Heart left ventricle (tissue), 16 donors: Measurements from ENCODE around the gene PODXL2. TPM values are rescaled to one million over a fixed set of nuclear protein-coding genes. Genes with fewer than 3 reads are reported as not detected.

Source experiments
- ATAC-seq, 4 donors: fragments of 200-7000 bp; cut with Tn5 transposase; one replicate each; pipeline ENCODE4 v1.9.1; 2020 to 2022; ENCODE audit warnings: moderate library complexity in 4 of 4, mild to moderate bottlenecking in 3 of 4, moderate number of reproducible peaks in 1 of 4
- DNase-seq, 5 donors: peaks; one replicate each; pipeline ENCODE4 v3.0.0-alpha.2; 2020
- H3K27ac ChIP-seq, 12 donors: fragments of 200-600 bp; sonication (generic) in 4 of 12; one replicate each; pipeline versions ENCODE4 v1.5.0 to v1.8.0; 2016 to 2022; ENCODE audit warnings: mild to moderate bottlenecking in 2 of 12
- H3K27me3 ChIP-seq, 9 donors: fragments of 200-600 bp; sonication (generic) in 2 of 9; one replicate each; pipeline versions ENCODE4 v1.5.1 to v1.8.0; 2016 to 2022; ENCODE audit warnings: mild to moderate bottlenecking in 3 of 9
- H3K36me3 ChIP-seq, 9 donors: fragments of 200-600 bp; sonication (generic) in 2 of 9; one replicate each; pipeline versions ENCODE4 v1.5.0 to v1.8.0; 2018 to 2022; ENCODE audit warnings: mild to moderate bottlenecking in 2 of 9
- H3K4me1 ChIP-seq, 12 donors: fragments of 200-600 bp; sonication (generic) in 4 of 12; one replicate each; pipeline versions ENCODE4 v1.5.0 to v1.8.0; 2016 to 2022; ENCODE audit warnings: mild to moderate bottlenecking in 3 of 12
- H3K4me3 ChIP-seq, 12 donors: fragments of 200-600 bp; sonication (generic) in 4 of 12; one replicate each; pipeline versions ENCODE4 v1.5.0 to v1.8.0; 2017 to 2022; ENCODE audit warnings: mild to moderate bottlenecking in 9 of 12, moderate library complexity in 4 of 12
- H3K9me3 ChIP-seq, 12 donors: fragments of 200-600 bp; sonication (generic) in 4 of 12; one replicate each; pipeline versions ENCODE4 v1.5.0 to v1.8.0; 2016 to 2022; ENCODE audit warnings: mild to moderate bottlenecking in 1 of 12
- CTCF ChIP-seq, 12 donors: fragments of 200-600 bp; sonication (generic) in 4 of 12; IDR thresholded peaks; one replicate each; pipeline versions ENCODE4 v1.5.0 to v1.8.0; 2018 to 2022; ENCODE audit warnings: antibody characterized with exemption in 12 of 12, mild to moderate bottlenecking in 5 of 12
- POLR2A ChIP-seq, 2 donors: fragments of 450-650 bp; IDR thresholded peaks; one replicate each; pipeline ENCODE4 v1.6.1; 2017; ENCODE audit warnings: antibody characterized with exemption in 2 of 2, mild to moderate bottlenecking in 2 of 2, moderate library complexity in 2 of 2
- WGBS, 4 donors: extraction: QIAGEN DNeasy Blood & Tissue Kit in 2 of 4; methylation state at CpG; one replicate each; pipeline versions ENCODE4 v1.1.5 to v1.1.7; 2013 to 2018; 5-methylcytosine and 5-hydroxymethylcytosine counted together
- intact Hi-C, 10 donors: fragments of 100-400 bp; cut with DNase I; formaldehyde crosslinking; loops; one replicate each; pipeline versions ENCODE4 v1.11.1 to v1.14.2; 2022
- long read RNA-seq, 3 donors: library from polyadenylated mRNA; unstranded; transcript quantifications; one replicate each; pipeline ENCODE4 v2.0.0, GENCODE V29; 2020 to 2021
- polyA plus RNA-seq, 2 donors: library from polyadenylated mRNA; stranded (reverse); fragments of 200-250 nt; gene quantifications; one replicate each; pipeline ENCODE4 v1.2.3, GENCODE V29; 2013
- total RNA-seq, 9 donors: library from RNA; depleted of rRNA in 2 of 9; stranded (reverse); fragments of >200 nt in 2 of 9; fragmentation: NEBNext Ultra II Directional in 3 of 9; extraction: Animal tissue kit (Norgen Biotek cat#: 25700) in 3 of 9; gene quantifications; one replicate each; pipeline versions ENCODE4 v1.1.0 to v1.2.4, GENCODE V29; 2016 to 2023
- donor health status: ischemic (EF 13 %, LVEDD 7.1; RV severe dilation, severe dysfunction).
- donor health status: healthy with polysubstance abuse.
- donor health status: DM: no; HTN: yes; CAD: no.
- donor health status: DM: no; HTN: no; CAD: no.
- donor health status: ischemic (EF 25% LVEDD 6.9; RV normal size, moderate dysfunction).
- donor health status: ischemic (EF 25% LVEDD 5.7; RV mildly dilated, moderate dysfunction).
- donor health status: healthy.
- donor health status: DM: yes; HTN: yes; CAD: no.
- donor health status: ischemic (EF 35%, LVEDD 5.7; RV mildly dilated, moderate dysfunction).
- donor health status: nonischemic (EF 11% LVEDD 7.7; RV severe dilation, severe dysfunction).
- donor health status: DM: yes; HTN: yes; CAD: no.
- donor health status: PGD.
- donor health status: ischemic (EF 29% LVEDD 5.4; RV normal size, mild dysfunction).
- donor health status: nonischemic (EF 23%, LVEDD 6.1; RV moderate dilation, normal function).

Gene PODXL2
- total RNA-seq (1 to 10 TPM in 8 of 9 donors, under 1 TPM in 1; 1.00 to 4.1 (median 2.1) TPM), polyA plus RNA-seq (1 to 10 TPM in 1 of 2 donors, under 1 TPM in 1; 0.72 to 3.2 TPM)
- long read RNA-seq, donor 1, partial matches to known transcripts: 0 of 5 reads
- long read RNA-seq, donor 1, other reads (novel, unspliced or antisense): 1 of 5 reads
- long read RNA-seq, donor 2: 0 reads
- long read RNA-seq, donor 3, partial matches to known transcripts: 3 of 5 reads
- long read RNA-seq, donor 3, other reads (novel, unspliced or antisense): 0 of 5 reads

GRCh38 chr3:127628788-127629466 is at the start of gene PODXL2:
Gene PODXL2 (plus strand): TSS chr3:127629185. CDS start chr3:127629220, 35 bp downstream.
- Histone ChIP-seq H3K36me3 (no peaks in the 10 kb centered on the region), H3K4me3 (peak within 1 kb of the TSS in 11 of 12 donors; percentile 31 to 64 (median 58)), H3K27ac (no peak within 1 kb of the TSS), H3K9me3 (no peaks in the 10 kb centered on the region), H3K27me3 (peaks cover 0 to 19% (median 0%) of the 10 kb centered on the region in 9 donors), H3K4me1 (peaks cover 0 to 15% (median 11%) of the 10 kb centered on the region in 12 donors)
- intact Hi-C loops: no loop called here
- ATAC-seq: peak in 3 of 4 donors; percentile 80 to 84 (median 83)
- DNase-seq: peak in 4 of 5 donors; percentile 49 to 66 (median 56)
- TF ChIP-seq POLR2A (IDR thresholded peaks at IDR 0.05): no peak
- TF ChIP-seq CTCF (IDR thresholded peaks at IDR 0.05): no peak
- 2 to 20% (median 7%) methylated on average over 22 to 105 of the region's 105 CpGs for WGBS, 4 donors

- Histone ChIP-seq H3K4me1 (peaks cover 0 to 27% (median 6%) of the 10 kb centered on the region in 12 donors), H3K27me3 (no peaks in the 10 kb centered on the region), H3K27ac (no peak overlapping the region), H3K9me3 (no peaks in the 10 kb centered on the region), H3K36me3 (peaks cover 0 to 38% (median 13%) of the 10 kb centered on the region in 9 donors), H3K4me3 (no peak overlapping the region)
- TF ChIP-seq POLR2A (IDR thresholded peaks at IDR 0.05) (no peak), CTCF (IDR thresholded peaks at IDR 0.05) (no peak)
- 81 to 88% (median 83%) methylated on average over 6 to 11 of the region's 11 CpGs for WGBS, 4 donors
- no peak for ATAC-seq
- DNase-seq: peak in 1 of 5 donors; percentile 26
- intact Hi-C loops: no loop called here
These were observed 48.5 kb upstream of the PODXL2 start for GRCh38 chr3:127580327-127581060.

- ATAC-seq: no peak
These were observed 44.3 kb upstream of the PODXL2 start for GRCh38 chr3:127584734-127585133.

More at GRCh38 chr3:127584734-127585133, 44.3 kb upstream of the PODXL2 start:
- H3K4me1 ChIP-seq: peaks cover 0 to 65% (median 33%) of the 10 kb centered on the region in 12 donors
- TF ChIP-seq CTCF (IDR thresholded peaks at IDR 0.05) (no peak), POLR2A (IDR thresholded peaks at IDR 0.05) (no peak)
- H3K4me3 ChIP-seq: no peak overlapping the region
- intact Hi-C loops: no loop called here
- H3K9me3 ChIP-seq: no peaks in the 10 kb centered on the region
- 93 to 97% (median 94%) methylated on average over 6 of the region's 6 CpGs for WGBS, 4 donors
- H3K36me3 ChIP-seq: peaks cover 0 to 7% (median 0%) of the 10 kb centered on the region in 9 donors
- no peaks in the 10 kb centered on the region for H3K27me3 ChIP-seq
- no peak overlapping the region for H3K27ac ChIP-seq
- no peak for DNase-seq
